Measurements from ENCODE around the gene CXCR5. TPM values are rescaled to one million over a fixed set of nuclear protein-coding genes. Genes with fewer than 3 reads are reported as not detected.

The CXCR5 gene
- total RNA-seq, 4 donors from 2014 or later, result not detected

DNA sequence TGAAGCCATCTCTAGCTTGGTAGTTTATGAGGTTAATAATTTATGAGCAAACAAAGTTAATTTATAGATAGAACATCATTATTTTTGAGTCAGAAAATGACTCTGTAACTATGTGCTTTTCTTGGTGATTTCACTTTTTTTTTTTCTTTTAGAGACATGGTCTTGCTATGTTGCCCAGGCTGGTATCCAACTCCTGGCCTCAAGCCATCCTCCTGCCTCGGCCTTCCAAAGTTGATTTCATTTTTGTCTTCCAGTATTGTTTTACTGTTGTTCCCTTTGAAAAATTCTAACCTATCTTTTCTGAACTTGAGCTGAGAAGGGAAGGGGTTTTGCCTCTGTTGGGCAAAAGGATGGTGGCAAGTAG, 706 bp upstream of the CXCR5 start:
- intact Hi-C loops (cut with DNase I), result no loop called here
- H3K9me3 ChIP-seq, result no peaks in the 10 kb centered on the region
- TF ChIP-seq, protein P1, sequence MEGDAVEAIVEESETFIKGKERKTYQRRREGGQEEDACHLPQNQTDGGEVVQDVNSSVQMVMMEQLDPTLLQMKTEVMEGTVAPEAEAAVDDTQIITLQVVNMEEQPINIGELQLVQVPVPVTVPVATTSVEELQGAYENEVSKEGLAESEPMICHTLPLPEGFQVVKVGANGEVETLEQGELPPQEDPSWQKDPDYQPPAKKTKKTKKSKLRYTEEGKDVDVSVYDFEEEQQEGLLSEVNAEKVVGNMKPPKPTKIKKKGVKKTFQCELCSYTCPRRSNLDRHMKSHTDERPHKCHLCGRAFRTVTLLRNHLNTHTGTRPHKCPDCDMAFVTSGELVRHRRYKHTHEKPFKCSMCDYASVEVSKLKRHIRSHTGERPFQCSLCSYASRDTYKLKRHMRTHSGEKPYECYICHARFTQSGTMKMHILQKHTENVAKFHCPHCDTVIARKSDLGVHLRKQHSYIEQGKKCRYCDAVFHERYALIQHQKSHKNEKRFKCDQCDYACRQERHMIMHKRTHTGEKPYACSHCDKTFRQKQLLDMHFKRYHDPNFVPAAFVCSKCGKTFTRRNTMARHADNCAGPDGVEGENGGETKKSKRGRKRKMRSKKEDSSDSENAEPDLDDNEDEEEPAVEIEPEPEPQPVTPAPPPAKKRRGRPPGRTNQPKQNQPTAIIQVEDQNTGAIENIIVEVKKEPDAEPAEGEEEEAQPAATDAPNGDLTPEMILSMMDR (IDR thresholded peaks at IDR 0.05), result no peak
- no peak for TF ChIP-seq POLR2A (IDR thresholded peaks at IDR 0.05)
- no peaks in the 10 kb centered on the region for H3K36me3 ChIP-seq
- DNase-seq, result no peak
- H3K27me3 ChIP-seq, result no peaks in the 10 kb centered on the region
- no peak overlapping the region for H3K4me3 ChIP-seq (replicated peaks in 1 of 3)
- H3K4me1 ChIP-seq, result peaks cover 0 to 6% of the 10 kb centered on the region in 2 donors
- no peak overlapping the region for H3K27ac ChIP-seq
- WGBS, 2 donors, result 44 to 64% methylated on average over 1 of the region's 1 CpG

DNA sequence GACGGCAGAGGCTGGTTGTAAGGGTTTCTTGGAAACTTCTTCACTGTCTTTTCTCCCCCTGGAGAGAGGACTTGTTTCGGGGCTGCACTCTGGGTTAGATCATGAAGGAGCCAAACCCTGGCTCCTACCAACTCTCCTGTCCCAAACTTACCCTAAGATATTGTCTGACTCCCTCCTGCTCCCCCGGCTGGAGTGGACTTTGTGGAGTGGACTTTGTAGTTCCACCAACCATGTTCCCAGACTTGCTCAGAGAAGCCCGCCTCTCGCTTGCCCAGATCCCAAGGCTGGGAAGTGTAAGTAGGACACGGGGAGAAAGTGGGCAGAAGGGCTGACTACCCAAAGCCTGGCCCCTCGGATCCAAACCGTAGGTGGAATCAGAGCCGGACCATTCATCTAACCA, 1.2 kb downstream of the CXCR5 start:
- intact Hi-C loops (cut with DNase I), result no loop called here
- Histone ChIP-seq H3K27ac (no peak overlapping the region), H3K4me1 (peaks cover 10 to 25% of the 10 kb centered on the region in 2 donors), H3K4me3 (replicated peaks in 1 of 3) (no peak overlapping the region), H3K36me3 (no peaks in the 10 kb centered on the region), H3K27me3 (no peaks in the 10 kb centered on the region), H3K9me3 (no peaks in the 10 kb centered on the region)
- TF ChIP-seq, protein P1 (IDR thresholded peaks at IDR 0.05), result no peak
- no peak for TF ChIP-seq POLR2A (IDR thresholded peaks at IDR 0.05)
- WGBS, 2 donors, result 87 to 93% methylated on average over 9 of the region's 9 CpGs
- no peak for DNase-seq

DNA sequence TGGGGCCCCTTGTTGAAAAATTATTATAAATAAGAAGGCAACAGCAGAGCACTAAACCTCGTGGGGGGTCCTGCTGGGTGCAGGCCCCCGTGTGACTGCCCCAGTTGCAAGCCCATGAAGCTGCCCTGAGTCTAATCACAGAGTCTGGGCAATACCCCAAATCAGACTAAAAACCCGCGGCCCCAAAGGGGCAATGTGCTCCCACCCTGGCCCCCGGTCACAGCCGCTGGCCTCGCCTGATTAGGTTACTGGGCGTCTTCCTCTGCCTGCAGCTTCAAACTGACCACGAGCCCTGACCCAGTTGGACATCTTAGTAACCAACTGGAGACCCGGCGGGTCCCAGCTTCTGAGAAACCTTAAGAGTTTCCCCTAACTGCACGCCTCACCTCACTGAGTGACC, 1.6 kb downstream of the CXCR5 start:
- H3K27ac ChIP-seq, result no peak overlapping the region
- no peak for DNase-seq
- TF ChIP-seq POLR2A (IDR thresholded peaks at IDR 0.05), result no peak
- TF ChIP-seq, protein P1 (IDR thresholded peaks at IDR 0.05), result no peak
- intact Hi-C loops (cut with DNase I), result no loop called here
- H3K27me3 ChIP-seq, result no peaks in the 10 kb centered on the region
- H3K4me3 ChIP-seq (replicated peaks in 1 of 3), result no peak overlapping the region
- peaks cover 15 to 29% of the 10 kb centered on the region in 2 donors for H3K4me1 ChIP-seq
- no peaks in the 10 kb centered on the region for H3K9me3 ChIP-seq
- WGBS, 2 donors, result 89 to 94% methylated on average over 12 of the region's 12 CpGs
- H3K36me3 ChIP-seq, result no peaks in the 10 kb centered on the region

DNA sequence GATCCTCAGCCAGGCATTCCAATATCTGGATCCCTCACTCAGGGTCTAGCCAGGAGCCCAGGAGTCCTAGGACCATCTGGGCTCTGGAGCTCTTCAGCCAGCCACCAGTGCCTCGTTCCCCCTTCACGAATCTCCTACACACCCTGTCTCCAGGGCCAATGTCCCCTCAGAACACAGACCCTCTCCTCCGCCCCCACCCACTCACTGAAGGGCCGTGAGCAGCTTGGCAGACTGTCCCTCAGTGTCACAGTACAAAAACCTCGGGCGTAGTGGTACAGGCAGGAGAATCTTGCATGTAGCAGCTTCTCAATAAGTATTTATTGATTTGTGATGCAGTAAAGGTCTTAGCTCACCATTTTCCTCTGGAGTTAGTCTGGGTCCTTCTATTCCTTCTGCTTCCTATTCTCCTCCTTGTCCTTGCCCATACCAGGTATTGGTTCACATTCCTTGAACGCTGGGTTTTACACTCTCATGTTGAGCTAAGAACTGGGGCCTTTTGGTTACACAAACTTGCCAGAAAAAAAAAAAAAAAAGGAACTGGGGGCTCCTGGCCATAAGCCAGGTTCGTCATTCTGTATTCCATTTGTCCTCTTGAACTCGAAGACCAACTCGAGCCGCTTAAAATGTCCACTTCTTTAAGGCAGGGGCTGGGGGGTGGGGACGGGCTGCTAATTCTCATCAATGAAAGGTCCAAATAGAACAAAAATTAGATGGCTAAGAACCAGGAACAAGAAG, 2.3 kb downstream of the CXCR5 start:
- Histone ChIP-seq H3K36me3 (no peaks in the 10 kb centered on the region), H3K4me1 (peaks cover 15 to 35% of the 10 kb centered on the region in 2 donors), H3K27ac (no peak overlapping the region), H3K27me3 (no peaks in the 10 kb centered on the region), H3K9me3 (no peaks in the 10 kb centered on the region), H3K4me3 (replicated peaks in 1 of 3) (no peak overlapping the region)
- intact Hi-C loops (cut with DNase I), result no loop called here
- TF ChIP-seq, protein P1 (IDR thresholded peaks at IDR 0.05), result no peak
- TF ChIP-seq POLR2A (IDR thresholded peaks at IDR 0.05), result no peak
- 71 to 79% methylated on average over 11 to 12 of the region's 12 CpGs for WGBS, 2 donors
- no peak for DNase-seq

DNA sequence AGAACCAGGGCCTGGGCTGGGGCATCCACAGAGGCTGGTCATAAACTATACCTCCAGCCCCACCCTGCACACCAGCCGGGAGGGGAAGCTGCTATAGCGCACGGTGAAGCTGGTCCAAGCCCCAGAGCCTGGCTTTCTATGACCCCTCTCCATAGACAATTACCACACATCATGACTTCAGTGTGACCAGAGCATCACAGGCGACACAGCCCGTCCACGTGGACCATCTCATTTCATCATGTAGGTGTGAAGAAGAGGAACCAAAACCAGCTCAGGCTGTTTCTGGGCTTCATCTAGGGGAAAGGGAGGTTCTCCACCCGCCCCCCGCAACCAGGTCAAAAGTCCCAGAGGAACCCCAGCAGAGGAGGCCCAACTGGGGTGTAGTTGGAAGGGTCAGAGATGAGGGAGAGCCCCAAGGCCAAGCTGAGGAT, 3.0 kb downstream of the CXCR5 start:
- Histone ChIP-seq H3K27ac (no peak overlapping the region), H3K27me3 (no peaks in the 10 kb centered on the region), H3K9me3 (no peaks in the 10 kb centered on the region), H3K4me3 (replicated peaks in 1 of 3) (no peak overlapping the region), H3K36me3 (no peaks in the 10 kb centered on the region), H3K4me1 (peaks cover 15 to 35% of the 10 kb centered on the region in 2 donors)
- no peak for DNase-seq
- intact Hi-C loops (cut with DNase I), result no loop called here
- WGBS, 2 donors, result 95 to 96% methylated on average over 8 of the region's 8 CpGs
- no peak for TF ChIP-seq POLR2A (IDR thresholded peaks at IDR 0.05)
- TF ChIP-seq, protein P1 (IDR thresholded peaks at IDR 0.05), result no peak
